GM18858 (cell line): Measurements from ENCODE around the gene BOD1L1.

Source experiments
- ATAC-seq: cut with Tn5 transposase; IDR thresholded peaks from one replicate; pipeline ENCODE4 v1.9.1; 2021; ENCODE audit not compliant: unreplicated experiment

BOD1L1 gene

DNA sequence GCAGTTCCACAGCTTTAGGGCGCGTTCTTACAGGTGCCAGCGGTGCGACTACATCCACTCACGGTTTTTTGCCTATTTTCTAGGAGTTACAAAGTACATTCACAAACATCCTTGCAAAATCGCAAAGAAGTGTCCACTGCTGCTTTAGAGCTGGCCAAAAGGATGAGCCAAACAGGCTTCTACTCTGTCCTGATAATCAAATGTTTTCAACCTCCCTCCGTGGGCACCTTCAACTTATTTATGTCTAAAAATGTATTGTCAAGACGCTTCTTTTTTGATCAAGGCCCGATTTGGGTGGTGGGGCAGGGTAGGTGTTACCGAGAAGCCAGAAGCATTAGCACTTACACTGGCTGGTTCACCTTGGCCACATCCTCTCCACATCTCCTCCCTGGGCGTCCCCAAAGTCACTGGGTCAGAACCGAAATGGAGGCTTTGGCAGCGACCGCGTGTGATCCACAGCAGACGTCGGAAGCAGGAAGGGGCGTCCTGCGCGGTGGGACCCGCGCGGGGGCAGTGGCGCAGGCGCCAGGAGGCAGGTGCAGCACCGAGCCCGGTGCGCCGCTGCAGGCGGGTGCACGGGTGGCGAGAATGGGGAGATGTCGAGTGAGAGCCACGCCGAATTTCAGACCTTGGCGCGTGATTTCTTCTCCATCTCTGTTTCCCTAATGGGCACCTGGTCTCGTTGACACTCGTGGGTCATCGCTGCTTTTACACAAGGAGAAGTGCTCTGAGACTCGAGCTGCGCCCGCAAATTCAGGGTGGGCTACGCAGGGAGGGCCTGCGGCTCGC lies 100.1 kb downstream of the BOD1L1 start:
- ATAC-seq = no peak

DNA sequence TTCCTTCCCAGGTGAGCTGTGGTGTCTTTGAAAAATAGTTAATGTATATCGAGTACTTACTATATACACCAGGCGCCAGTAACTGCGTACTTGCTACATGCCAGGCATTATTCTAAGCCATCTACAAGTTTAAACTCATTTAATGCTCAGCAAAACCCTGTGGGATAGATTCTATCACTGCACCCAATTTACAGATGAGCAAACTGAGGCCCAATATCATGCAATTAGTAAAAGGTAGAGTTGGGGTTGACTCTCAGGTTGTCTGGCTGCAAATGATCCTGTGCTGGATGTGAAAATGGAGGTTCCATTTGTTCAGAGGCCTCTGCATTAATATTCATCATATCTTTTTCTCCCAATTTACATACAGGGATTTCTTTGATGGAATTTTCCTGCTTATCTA lies 100.9 kb downstream of the BOD1L1 start:
- no peak for ATAC-seq

DNA sequence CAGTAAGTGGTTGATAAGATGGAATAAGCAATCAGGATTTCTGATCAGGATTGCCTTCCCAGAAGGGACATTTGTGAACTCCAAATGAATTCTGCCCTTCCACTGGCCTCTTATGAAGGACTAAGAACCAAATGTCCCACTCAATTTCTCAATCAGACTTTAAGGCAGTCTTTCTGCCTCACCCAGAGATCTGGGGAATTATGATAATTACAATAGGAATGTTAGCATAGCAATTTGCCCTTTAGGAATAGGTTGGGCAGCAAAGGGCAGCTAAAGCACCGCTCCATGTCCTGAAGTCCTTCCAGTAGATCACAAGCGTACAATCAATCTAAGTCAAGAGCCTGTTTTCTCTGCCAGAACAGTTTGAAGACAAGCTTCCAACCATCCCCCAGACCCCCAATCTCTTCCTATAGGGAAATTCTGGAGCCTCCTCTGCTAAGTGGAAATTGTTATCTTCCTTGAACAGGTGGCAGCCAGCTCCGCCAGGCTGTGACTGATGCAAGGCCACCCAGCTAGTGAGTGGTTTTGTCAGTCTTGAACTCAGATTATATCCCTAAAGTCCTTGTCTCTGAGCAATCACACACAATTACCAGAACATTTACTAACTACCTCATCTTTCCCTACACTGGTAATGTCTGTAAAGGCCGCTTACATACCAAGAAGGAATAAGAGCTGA lies 101.8 kb downstream of the BOD1L1 start:
- ATAC-seq = no peak

DNA sequence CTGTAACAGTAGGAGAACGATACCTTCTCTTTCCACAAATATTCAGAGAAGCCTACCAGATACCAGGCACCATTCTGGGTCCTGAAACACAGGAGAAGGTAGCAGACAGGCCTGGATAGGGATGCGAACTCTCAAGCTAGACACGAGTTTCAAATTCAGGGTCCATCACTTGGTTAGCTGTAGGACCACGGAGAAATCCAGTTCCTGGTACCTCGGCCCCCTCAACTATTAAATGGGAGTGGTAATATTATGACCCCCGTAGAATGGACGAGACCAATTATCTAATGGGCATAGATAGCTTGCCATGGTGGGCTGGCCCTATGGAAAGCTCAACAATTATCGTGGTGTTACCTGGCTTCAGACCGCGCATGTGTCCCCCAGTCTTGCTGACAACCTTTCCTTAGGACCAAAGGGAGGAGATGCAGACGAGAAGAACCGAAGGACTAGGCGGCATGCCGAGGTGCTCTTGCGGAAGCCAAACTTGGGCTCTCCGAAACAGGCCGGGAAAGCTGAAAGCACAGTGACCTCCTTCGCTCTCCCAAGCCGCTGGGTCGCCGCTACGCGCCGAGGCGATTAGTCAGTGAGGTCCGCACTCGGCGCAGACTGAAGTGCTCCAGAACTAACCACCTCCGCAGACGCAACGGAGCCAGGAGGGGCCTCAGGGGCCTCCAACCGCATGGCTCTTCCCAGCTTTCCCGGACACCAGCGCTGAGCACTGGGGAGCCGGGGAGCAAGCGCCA lies 102.9 kb downstream of the BOD1L1 start:
- no peak for ATAC-seq

DNA sequence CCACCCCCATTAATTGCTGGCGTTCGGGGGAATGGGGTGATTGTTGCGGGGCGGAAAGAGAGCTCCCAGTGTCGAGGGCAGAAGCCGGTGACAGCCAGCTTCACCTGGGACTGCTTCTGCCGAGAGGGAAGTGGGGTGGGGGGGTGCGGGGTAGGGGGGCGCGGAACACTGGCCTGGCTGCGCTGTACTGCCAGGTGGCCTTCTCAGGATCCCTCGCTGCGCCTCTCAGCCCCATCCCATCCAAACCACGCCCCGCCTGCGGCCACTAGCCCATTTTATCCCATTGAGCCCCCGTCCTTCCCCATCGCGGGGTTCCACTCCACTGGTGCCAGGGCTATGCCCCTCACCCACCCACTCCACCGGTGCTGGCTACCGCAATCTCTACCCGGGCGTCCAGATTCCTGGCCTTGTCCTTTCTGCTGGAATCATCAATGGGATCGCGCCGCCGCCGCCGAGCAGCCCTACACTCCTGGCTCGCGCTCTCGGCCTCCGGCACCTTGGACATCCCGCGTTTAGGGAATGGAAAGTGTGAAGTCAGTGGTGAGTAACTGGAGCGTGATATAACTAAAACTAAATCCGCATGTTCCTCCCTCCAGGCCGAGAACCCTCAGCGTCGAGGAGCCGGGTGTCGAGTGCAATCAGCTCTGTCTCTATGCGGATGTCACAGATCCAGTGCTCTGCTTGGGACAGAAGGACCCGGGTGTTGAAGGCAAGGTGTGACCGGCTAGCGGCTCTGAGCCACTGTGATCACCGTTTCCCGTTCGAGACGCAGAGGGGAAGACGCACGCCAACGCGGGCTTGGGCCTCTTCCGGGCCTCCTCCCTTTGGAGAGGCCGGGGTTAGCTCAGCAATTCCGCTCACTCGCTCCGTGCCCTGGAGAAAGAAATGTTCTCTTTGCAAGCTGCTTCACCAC lies 103.7 kb downstream of the BOD1L1 start:
- ATAC-seq = no peak

DNA sequence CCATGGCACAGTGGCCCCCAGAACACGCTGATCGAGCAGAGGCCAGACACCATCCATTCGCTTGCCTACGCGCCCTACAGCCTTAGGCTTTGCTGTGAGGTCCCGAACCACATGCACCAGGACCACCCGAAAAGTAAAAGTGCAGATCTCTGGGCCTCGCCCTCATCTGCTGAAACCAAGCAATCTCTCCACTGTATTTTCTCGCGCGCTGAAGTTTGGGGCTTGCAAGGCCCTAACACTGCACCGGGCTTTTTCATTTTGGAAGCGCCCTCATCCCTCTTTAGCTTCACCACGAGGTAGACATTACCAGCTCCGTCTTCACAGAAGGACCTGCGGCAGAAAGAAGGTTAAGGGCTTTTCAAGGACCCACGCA lies 104.4 kb downstream of the BOD1L1 start:
- ATAC-seq = no peak

DNA sequence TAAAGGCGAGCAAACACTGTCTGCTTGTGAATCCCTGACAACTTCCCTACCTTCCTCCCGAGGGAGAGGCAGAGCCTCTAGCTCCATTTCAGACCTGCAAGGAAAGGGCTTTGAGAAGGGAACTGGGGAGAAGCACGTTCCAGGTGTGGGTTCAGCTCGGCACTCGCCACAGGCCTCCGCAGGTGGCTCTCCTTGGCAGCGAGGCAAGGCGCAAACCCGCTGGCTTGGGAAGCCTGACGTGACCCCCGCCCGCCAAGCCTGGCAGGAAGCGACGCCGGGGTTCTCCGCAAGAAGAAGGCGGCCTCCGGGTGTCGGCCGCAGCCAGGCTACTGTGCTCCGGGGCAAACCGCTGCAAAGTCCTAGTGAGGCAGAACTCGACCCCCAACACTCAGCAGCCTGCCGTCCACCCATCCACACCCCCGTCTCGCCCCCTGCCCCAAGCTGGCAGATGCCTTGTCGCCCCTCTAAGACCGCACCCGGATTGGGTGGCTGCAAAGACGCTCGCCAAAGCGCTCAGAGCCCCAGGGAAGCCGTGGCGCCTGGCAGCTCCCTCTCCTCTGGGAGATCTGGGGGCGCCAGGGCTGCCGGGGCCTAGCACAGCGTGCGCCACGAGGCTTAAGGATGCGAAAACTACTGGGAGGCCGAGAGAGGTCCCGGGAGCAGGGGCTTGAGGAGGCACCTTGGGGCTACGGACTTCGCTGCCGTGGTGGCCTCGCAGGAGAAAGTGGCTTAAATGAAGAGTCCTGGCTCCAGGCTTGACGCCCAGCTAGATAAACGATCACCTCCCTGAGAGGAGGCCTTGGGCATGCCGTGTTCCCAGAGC lies 105.0 kb downstream of the BOD1L1 start:
- no peak for ATAC-seq

DNA sequence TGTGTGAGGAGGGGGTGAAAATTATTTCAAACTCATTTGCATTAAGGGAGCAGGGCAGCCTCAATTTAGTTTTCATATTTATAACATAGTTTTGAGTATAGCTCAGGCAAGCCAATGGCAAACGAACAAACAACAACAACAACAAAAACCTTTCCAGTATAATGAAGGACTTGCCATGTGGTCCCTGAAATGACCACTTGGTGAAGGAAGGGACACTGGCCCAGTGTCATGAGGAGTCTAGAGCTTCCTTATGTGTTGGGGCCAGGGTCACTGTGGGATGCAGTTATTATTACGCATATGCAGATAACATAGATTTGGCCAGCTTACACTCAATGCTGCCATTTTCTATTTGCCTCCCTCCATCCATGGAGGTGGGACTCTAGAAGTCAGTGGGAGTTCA lies 106.5 kb downstream of the BOD1L1 start:
- no peak for ATAC-seq
